Astrocyte (in vitro differentiated cells and primary cell): ENCODE results near the gene SLC17A2. TPM values are rescaled to one million over a fixed set of nuclear protein-coding genes. Genes with fewer than 3 reads are reported as not detected.

Experiments
- DNase-seq: peaks from one replicate; pipeline ENCODE4 v3.0.0-alpha.2; 2010; ENCODE audit warnings: low read depth
- FAIRE-seq: peaks from 2 replicates; lab custom pipeline; 2011; peaks lifted over from hg19 to GRCh38; lab: Jason Lieb, UNC
- H2AFZ ChIP-seq: 2 replicates; pipeline ENCODE4 v1.6.0; 2012; ENCODE audit warnings: low read depth, low read length, inconsistent platforms
- H3K27ac ChIP-seq: 2 replicates; pipeline ENCODE4 v1.5.1; 2011; ENCODE audit warnings: low read depth, low read length, inconsistent platforms
- H3K27me3 ChIP-seq: 2 replicates; pipeline ENCODE4 v1.6.0; 2011; ENCODE audit warnings: low read length, inconsistent platforms; ENCODE audit not compliant: insufficient read depth
- H3K36me3 ChIP-seq: 2 replicates; pipeline ENCODE4 v1.5.1; 2011; ENCODE audit warnings: low read length, inconsistent platforms; ENCODE audit not compliant: insufficient read depth
- H3K4me1 ChIP-seq: 2 replicates; pipeline ENCODE4 v1.5.1; 2011; ENCODE audit warnings: low read length, inconsistent platforms; ENCODE audit not compliant: insufficient read depth
- H3K4me2 ChIP-seq: 2 replicates; pipeline ENCODE4 v1.6.0; 2012; ENCODE audit warnings: low read length, inconsistent platforms
- H3K4me3 ChIP-seq: 2 replicates; pipeline ENCODE4 v1.5.1; 2011; ENCODE audit warnings: low read depth, mild to moderate bottlenecking, low read length, inconsistent platforms; ENCODE audit not compliant: insufficient read depth
- H3K79me2 ChIP-seq: 2 replicates; pipeline ENCODE4 v1.6.0; 2012; ENCODE audit warnings: mild to moderate bottlenecking, low read length, inconsistent platforms; ENCODE audit not compliant: insufficient read depth
- H3K9ac ChIP-seq: 2 replicates; pipeline ENCODE4 v1.6.0; 2012; ENCODE audit warnings: mild to moderate bottlenecking, low read length, inconsistent platforms
- H3K9me3 ChIP-seq: 2 replicates; pipeline ENCODE4 v1.5.1; 2012; ENCODE audit warnings: low read depth, mild to moderate bottlenecking, low read length, inconsistent platforms; ENCODE audit not compliant: insufficient read depth
- H4K20me1 ChIP-seq: 2 replicates; pipeline ENCODE4 v1.6.0; 2012; ENCODE audit warnings: low read length, inconsistent platforms; ENCODE audit not compliant: insufficient read depth
- H3K27ac Mint-ChIP-seq: one replicate; pipeline ENCODE4 v1.8.0; 2021; ENCODE audit warnings: mild to moderate bottlenecking, mixed read lengths; ENCODE audit not compliant: unreplicated experiment
- H3K27me3 Mint-ChIP-seq: one replicate; pipeline ENCODE4 v1.8.0; 2021; ENCODE audit warnings: low read depth, mixed read lengths; ENCODE audit not compliant: unreplicated experiment
- H3K36me3 Mint-ChIP-seq: one replicate; pipeline ENCODE4 v1.8.0; 2021; ENCODE audit warnings: low read depth, mixed read lengths; ENCODE audit not compliant: unreplicated experiment
- H3K4me1 Mint-ChIP-seq: one replicate; pipeline ENCODE4 v1.8.0; 2021; ENCODE audit warnings: low read depth, mixed read lengths; ENCODE audit not compliant: unreplicated experiment
- H3K4me3 Mint-ChIP-seq: one replicate; pipeline ENCODE4 v1.8.0; 2021; ENCODE audit warnings: mild to moderate bottlenecking, moderate library complexity, mixed read lengths; ENCODE audit not compliant: unreplicated experiment
- H3K9me3 Mint-ChIP-seq: one replicate; pipeline ENCODE4 v1.8.0; 2021; ENCODE audit warnings: mild to moderate bottlenecking, mixed read lengths; ENCODE audit not compliant: unreplicated experiment
- EZH2 ChIP-seq: IDR thresholded peaks from 2 replicates; pipeline ENCODE4 v1.6.1; 2012; ENCODE audit warnings: mild to moderate bottlenecking, low read length, inconsistent platforms; ENCODE audit not compliant: insufficient read depth
- total RNA-seq: library from RNA; stranded (reverse); gene quantifications from 2 replicates; pipeline ENCODE4 v1.2.1, GENCODE V29; 2021
- TF ChIP-seq, protein P1 (sequence below): IDR thresholded peaks from 2 replicates; pipeline ENCODE4 v1.5.1; 2011; ENCODE audit warnings: low read depth, mild to moderate bottlenecking, inconsistent platforms, low read length, moderate library complexity; ENCODE audit not compliant: insufficient read depth

The SLC17A2 gene
- total RNA-seq, 1 donor from 2014 or later: not detected

DNA sequence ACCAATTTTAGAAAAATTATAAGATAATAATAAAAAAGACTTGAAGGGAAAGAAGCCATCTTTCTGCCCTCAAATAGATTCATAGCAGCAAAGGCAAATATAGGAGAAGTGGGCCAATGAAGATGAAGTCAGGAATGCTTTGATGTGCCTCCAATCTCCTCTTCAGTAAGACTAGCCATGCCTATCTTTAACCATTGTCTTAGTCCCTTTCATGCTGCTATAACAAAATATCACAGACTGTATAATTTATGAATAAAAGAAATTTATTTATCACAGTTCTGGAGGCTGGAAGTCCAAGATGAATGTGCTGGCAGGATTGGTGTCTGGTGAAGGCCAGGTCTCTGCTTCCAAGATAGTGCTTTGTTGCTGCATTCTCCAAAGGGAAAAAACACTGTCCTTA lies 37.6 kb downstream of the SLC17A2 start:
- FAIRE-seq: no peak
- no peaks in the 10 kb centered on the region for H3K4me1 ChIP-seq
- no peaks in the 10 kb centered on the region for H3K27me3 ChIP-seq
- H3K36me3 Mint-ChIP-seq: no peaks in the 10 kb centered on the region
- no peak overlapping the region for H3K27ac Mint-ChIP-seq
- no peaks in the 10 kb centered on the region for H3K4me1 Mint-ChIP-seq
- H2AFZ ChIP-seq: no peak overlapping the region
- no peak for TF ChIP-seq EZH2
- TF ChIP-seq, protein P1, sequence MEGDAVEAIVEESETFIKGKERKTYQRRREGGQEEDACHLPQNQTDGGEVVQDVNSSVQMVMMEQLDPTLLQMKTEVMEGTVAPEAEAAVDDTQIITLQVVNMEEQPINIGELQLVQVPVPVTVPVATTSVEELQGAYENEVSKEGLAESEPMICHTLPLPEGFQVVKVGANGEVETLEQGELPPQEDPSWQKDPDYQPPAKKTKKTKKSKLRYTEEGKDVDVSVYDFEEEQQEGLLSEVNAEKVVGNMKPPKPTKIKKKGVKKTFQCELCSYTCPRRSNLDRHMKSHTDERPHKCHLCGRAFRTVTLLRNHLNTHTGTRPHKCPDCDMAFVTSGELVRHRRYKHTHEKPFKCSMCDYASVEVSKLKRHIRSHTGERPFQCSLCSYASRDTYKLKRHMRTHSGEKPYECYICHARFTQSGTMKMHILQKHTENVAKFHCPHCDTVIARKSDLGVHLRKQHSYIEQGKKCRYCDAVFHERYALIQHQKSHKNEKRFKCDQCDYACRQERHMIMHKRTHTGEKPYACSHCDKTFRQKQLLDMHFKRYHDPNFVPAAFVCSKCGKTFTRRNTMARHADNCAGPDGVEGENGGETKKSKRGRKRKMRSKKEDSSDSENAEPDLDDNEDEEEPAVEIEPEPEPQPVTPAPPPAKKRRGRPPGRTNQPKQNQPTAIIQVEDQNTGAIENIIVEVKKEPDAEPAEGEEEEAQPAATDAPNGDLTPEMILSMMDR: no peak
- H3K27me3 Mint-ChIP-seq: no peaks in the 10 kb centered on the region
- H3K36me3 ChIP-seq: no peaks in the 10 kb centered on the region
- DNase-seq: no peak
- no peaks in the 10 kb centered on the region for H3K9me3 ChIP-seq
- no peak overlapping the region for H3K4me3 ChIP-seq
- no peak overlapping the region for H3K9ac ChIP-seq
- H3K79me2 ChIP-seq: no peaks in the 10 kb centered on the region
- no peaks in the 10 kb centered on the region for H3K9me3 Mint-ChIP-seq
- no peak overlapping the region for H3K27ac ChIP-seq
- H4K20me1 ChIP-seq: no peaks in the 10 kb centered on the region
- H3K4me2 ChIP-seq: no peak overlapping the region
- H3K4me3 Mint-ChIP-seq: no peak overlapping the region

DNA sequence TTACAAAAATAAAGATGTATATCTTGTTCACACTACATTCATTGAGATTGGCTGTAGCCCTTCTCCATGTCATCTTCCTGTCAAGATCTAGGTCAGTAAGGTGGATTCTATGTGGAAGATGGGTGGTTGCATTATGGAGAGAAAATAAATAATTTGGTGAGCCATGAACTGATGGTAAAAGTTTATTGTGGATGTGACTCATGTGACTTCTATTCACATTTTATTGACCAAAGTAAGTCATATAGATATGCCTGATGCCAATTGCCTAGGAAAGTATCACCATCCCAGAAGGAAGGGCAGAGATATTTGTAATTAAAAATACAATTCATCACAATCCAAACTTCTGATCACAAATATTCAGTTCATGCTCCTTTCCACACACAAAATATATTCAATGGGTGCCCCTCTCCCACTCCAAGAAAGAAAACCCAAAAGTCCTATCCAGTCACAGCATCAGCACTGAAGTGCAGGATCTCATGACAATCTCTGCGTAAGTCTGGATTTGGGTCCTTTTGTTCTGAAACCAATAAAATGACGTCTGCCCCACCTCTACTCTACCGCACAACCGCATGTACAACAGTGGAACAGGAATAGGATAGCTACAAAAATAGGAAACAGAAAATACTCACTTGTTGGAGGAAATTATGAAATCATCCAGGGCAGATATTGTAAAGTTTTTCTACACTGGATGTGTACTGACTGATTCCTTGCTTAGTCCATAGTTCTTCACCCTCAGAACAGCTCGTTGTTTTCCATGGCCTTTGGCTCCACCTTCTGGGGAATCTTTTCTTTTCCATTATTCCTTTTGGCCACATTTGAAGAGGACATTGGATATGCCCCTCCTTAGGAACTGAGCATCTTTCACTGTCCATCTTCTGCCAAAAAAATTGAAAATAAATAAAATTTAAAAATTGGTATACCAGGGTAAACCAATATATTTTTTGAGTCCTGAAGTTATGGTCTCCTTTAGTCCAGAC lies 40.3 kb downstream of the SLC17A2 start:
- Mint-ChIP-seq H3K4me3 (no peak overlapping the region), H3K4me1 (no peaks in the 10 kb centered on the region), H3K27me3 (no peaks in the 10 kb centered on the region), H3K36me3 (no peaks in the 10 kb centered on the region), H3K27ac (no peak overlapping the region), H3K9me3 (no peaks in the 10 kb centered on the region)
- no peak overlapping the region for H3K4me3 ChIP-seq
- H3K9me3 ChIP-seq: no peaks in the 10 kb centered on the region
- no peak overlapping the region for H3K4me2 ChIP-seq
- FAIRE-seq (no peak), DNase-seq (peak; percentile 1)
- H3K9ac ChIP-seq: no peak overlapping the region
- no peak overlapping the region for H3K27ac ChIP-seq
- no peak overlapping the region for H2AFZ ChIP-seq
- no peaks in the 10 kb centered on the region for H3K27me3 ChIP-seq
- H3K36me3 ChIP-seq: no peaks in the 10 kb centered on the region
- H3K79me2 ChIP-seq: no peaks in the 10 kb centered on the region
- H3K4me1 ChIP-seq: no peaks in the 10 kb centered on the region
- no peak for TF ChIP-seq EZH2
- TF ChIP-seq, protein P1: peak; percentile 23
- H4K20me1 ChIP-seq: no peaks in the 10 kb centered on the region

DNA sequence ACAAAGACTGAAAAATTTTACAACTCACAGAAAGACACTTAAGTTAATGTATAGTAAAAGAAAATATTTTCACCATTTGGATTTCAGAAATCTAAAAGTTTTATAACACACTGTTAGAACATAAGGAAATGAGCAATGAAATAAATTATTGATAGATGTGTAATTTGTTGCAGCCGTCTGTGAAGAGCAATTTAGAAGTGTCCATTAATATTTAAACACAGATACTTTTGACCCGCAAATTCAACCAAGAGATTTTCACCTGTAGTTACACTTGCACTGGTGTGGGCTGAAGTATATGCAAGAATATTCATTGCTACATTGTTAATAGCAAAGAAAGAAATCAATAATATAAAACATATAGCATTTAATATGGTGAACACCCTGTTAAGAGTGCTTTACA lies 41.9 kb downstream of the SLC17A2 start:
- TF ChIP-seq EZH2: no peak
- Histone ChIP-seq H3K27ac (no peak overlapping the region), H4K20me1 (no peaks in the 10 kb centered on the region), H2AFZ (no peak overlapping the region), H3K9me3 (no peaks in the 10 kb centered on the region), H3K4me3 (no peak overlapping the region), H3K79me2 (no peaks in the 10 kb centered on the region), H3K9ac (no peak overlapping the region), H3K36me3 (no peaks in the 10 kb centered on the region), H3K27me3 (no peaks in the 10 kb centered on the region), H3K4me2 (no peak overlapping the region), H3K4me1 (no peaks in the 10 kb centered on the region)
- DNase-seq: no peak
- no peak for FAIRE-seq
- Mint-ChIP-seq H3K9me3 (no peaks in the 10 kb centered on the region), H3K4me1 (peaks cover 2% of the 10 kb centered on the region), H3K36me3 (no peaks in the 10 kb centered on the region), H3K27ac (no peak overlapping the region), H3K27me3 (no peaks in the 10 kb centered on the region), H3K4me3 (no peak overlapping the region)
